Measurements from ENCODE around the gene MCTP1. TPM values are rescaled to one million over a fixed set of nuclear protein-coding genes. Genes with fewer than 3 reads are reported as not detected.

MCTP1 gene
- total and polyA plus RNA-seq, 10 of the 15 experiments (the other 5 are each of a cell fraction or from before 2014, with no cell fraction given): 12.6 to 45.9 (median 18.8) TPM

GRCh38 chr5:94746731-94747124 is 538.2 kb downstream of the MCTP1 start (continued):
- TF ChIP-seq MEF2A (IDR thresholded peaks at IDR 0.05; ENCODE audit: insufficient read depth, low read depth, low read length) (0 out of 2 replicates have a peak, but pooled peaks have one; percentile 52), E4F1 (IDR thresholded peaks at IDR 0.05; ENCODE audit: borderline replicate concordance, partially characterized antibody) (no peak), ATF2 (IDR thresholded peaks at IDR 0.05; ENCODE audit: low read length) (no peak), E2F4 (IDR thresholded peaks at IDR 0.05; ENCODE audit: low read depth, low read length) (no peak), CBX5 (IDR thresholded peaks at IDR 0.05; ENCODE audit: low read depth) (no peak), EGR1 (IDR thresholded peaks at IDR 0.05; ENCODE audit: borderline replicate concordance in 1 of 2, low read depth in 2 of 2, low read length in 2 of 2) (no peak), DPF2 (IDR thresholded peaks at IDR 0.05) (peak; percentile 4), POLR2AphosphoS5 (IDR thresholded peaks at IDR 0.05; ENCODE audit: low read length) (no peak), RCOR1 (conservative IDR thresholded peaks at IDR 0.05; ENCODE audit: low read depth, low read length) (no peak), SRF (IDR thresholded peaks at IDR 0.05; ENCODE audit: low read depth in 2 of 2, low read length in 2 of 2) (no peak), KDM1A (IDR thresholded peaks at IDR 0.05; ENCODE audit: borderline replicate concordance) (no peak), HDAC2 (IDR thresholded peaks at IDR 0.05) (no peak), CEBPZ (IDR thresholded peaks at IDR 0.05; ENCODE audit: low read depth, low read length) (no peak), ZNF622 (IDR thresholded peaks at IDR 0.05) (no peak), MYB (IDR thresholded peaks at IDR 0.05; ENCODE audit: borderline replicate concordance, low read depth, low read length) (no peak), CBX3 (IDR thresholded peaks at IDR 0.05; ENCODE audit: borderline replicate concordance, low read depth) (no peak), ETV6 (conservative IDR thresholded peaks at IDR 0.05 in 1 of 2, IDR thresholded peaks at IDR 0.05 in 1 of 2; ENCODE audit: borderline replicate concordance in 1 of 2, low read depth in 1 of 2) (0 out of 4 replicates have a peak, but pooled peaks of 1 of the 2 experiments have one; percentile 33), HSF1 (IDR thresholded peaks at IDR 0.05; ENCODE audit: low read depth, low read length) (no peak), USF2 (IDR thresholded peaks at IDR 0.05; ENCODE audit: borderline replicate concordance, low read depth, low read length) (no peak), YY1 (IDR thresholded peaks at IDR 0.05; ENCODE audit: low read depth, low read length) (no peak)

Data from GM12878 (cell line).